IMR-90 (cell line): Measurements from ENCODE around the gene ZNF277.

ENCODE experiments used
- POLR2A ChIP-seq: IDR thresholded peaks from 2 replicates; pipeline ENCODE4 v1.6.1; 2012; ENCODE audit warnings: mild to moderate bottlenecking, low read depth, low read length
- RFX5 ChIP-seq: IDR thresholded peaks from 2 replicates; pipeline ENCODE4 v1.8.0; 2012; ENCODE audit warnings: low read depth, mild to moderate bottlenecking, low read length, moderate library complexity
- TF ChIP-seq, protein P1 (sequence below): conservative IDR thresholded peaks from 2 replicates; pipeline ENCODE4 v1.5.1; 2012; ENCODE audit warnings: mild to moderate bottlenecking, low read depth, low read length, improper control_type of control experiment

DNA sequence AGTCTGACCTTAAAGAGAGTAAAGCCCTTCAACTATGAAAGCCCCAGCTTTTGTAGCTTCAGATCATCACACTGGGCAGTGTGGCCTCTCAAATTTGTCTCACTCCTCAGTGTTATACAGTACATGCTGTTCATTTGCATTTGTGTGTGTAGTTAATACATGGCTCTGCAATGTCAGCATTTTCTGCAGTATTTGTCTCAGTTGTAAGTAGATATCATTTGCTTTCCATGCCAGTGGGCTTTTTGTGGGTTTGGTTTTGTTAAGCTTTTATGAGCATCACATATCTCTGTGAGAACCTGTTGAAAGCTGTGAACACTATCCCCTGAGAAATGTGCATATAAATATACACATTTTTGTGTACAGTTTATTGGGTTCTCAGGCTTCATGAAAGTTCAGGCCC lies 57.0 kb downstream of the ZNF277 start:
- TF ChIP-seq, protein P1, sequence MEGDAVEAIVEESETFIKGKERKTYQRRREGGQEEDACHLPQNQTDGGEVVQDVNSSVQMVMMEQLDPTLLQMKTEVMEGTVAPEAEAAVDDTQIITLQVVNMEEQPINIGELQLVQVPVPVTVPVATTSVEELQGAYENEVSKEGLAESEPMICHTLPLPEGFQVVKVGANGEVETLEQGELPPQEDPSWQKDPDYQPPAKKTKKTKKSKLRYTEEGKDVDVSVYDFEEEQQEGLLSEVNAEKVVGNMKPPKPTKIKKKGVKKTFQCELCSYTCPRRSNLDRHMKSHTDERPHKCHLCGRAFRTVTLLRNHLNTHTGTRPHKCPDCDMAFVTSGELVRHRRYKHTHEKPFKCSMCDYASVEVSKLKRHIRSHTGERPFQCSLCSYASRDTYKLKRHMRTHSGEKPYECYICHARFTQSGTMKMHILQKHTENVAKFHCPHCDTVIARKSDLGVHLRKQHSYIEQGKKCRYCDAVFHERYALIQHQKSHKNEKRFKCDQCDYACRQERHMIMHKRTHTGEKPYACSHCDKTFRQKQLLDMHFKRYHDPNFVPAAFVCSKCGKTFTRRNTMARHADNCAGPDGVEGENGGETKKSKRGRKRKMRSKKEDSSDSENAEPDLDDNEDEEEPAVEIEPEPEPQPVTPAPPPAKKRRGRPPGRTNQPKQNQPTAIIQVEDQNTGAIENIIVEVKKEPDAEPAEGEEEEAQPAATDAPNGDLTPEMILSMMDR, result no peak
- no peak for TF ChIP-seq RFX5
- no peak for TF ChIP-seq POLR2A
